H9 (cell line): ENCODE results near the gene TMEM141. TPM values are rescaled to one million over a fixed set of nuclear protein-coding genes. Genes with fewer than 3 reads are reported as not detected.

ENCODE experiments used
- DNase-seq: peaks from one replicate; pipeline ENCODE4 v3.0.0-alpha.2; 2017
- H2AFZ ChIP-seq: one replicate; pipeline ENCODE4 v1.6.1; 2013; ENCODE audit warnings: mild to moderate bottlenecking, low read length, control low read depth, moderate library complexity
- H2AK5ac ChIP-seq: 2 replicates; pipeline ENCODE4 v1.6.1; 2013; ENCODE audit warnings: low read length, control low read depth, mixed read lengths; ENCODE audit not compliant: insufficient read length
- H2BK120ac ChIP-seq: one replicate; pipeline ENCODE4 v1.6.1; 2013; ENCODE audit warnings: low read depth, mild to moderate bottlenecking, low read length, control low read depth, inconsistent platforms; ENCODE audit not compliant: poor library complexity, severe bottlenecking
- H2BK12ac ChIP-seq: 2 replicates; pipeline ENCODE4 v1.6.1; 2013; ENCODE audit warnings: low read length, control low read depth, mixed read lengths, low read depth; ENCODE audit not compliant: insufficient read length
- H2BK15ac ChIP-seq: 2 replicates; pipeline ENCODE4 v1.6.1; 2013; ENCODE audit warnings: low read depth, low read length, control low read depth
- H2BK20ac ChIP-seq: one replicate; pipeline ENCODE4 v1.6.1; 2013; ENCODE audit warnings: low read depth, mild to moderate bottlenecking, low read length, control low read depth, inconsistent platforms; ENCODE audit not compliant: poor library complexity, severe bottlenecking
- H2BK5ac ChIP-seq: 2 replicates; pipeline ENCODE4 v1.6.1; 2013; ENCODE audit warnings: low read length, control low read depth, mixed read lengths; ENCODE audit not compliant: insufficient read length
- H3K14ac ChIP-seq: 2 replicates; pipeline ENCODE4 v1.6.1; 2013; ENCODE audit warnings: low read length, control low read depth; ENCODE audit not compliant: insufficient read depth
- H3K18ac ChIP-seq: 2 replicates; pipeline ENCODE4 v1.6.1; 2013; ENCODE audit warnings: low read depth, mild to moderate bottlenecking, mixed read lengths, low read length, control low read depth; ENCODE audit not compliant: insufficient read length
- H3K23ac ChIP-seq: 2 replicates; pipeline ENCODE4 v1.6.1; 2013; ENCODE audit warnings: low read length, control low read depth, mixed read lengths, low read depth; ENCODE audit not compliant: insufficient read length
- H3K23me2 ChIP-seq: 2 replicates; pipeline ENCODE4 v1.6.1; 2013; ENCODE audit warnings: low read depth, mild to moderate bottlenecking, mixed read lengths, low read length, control low read depth; ENCODE audit not compliant: insufficient read length, poor library complexity, severe bottlenecking
- H3K27ac ChIP-seq: 2 replicates; pipeline ENCODE4 v1.5.1; 2013; ENCODE audit warnings: low read length, control low read depth, mixed read lengths, low read depth; ENCODE audit not compliant: insufficient read length
- H3K27me3 ChIP-seq: 2 replicates; pipeline ENCODE4 v1.6.1; 2013; ENCODE audit warnings: low read length, control low read depth, inconsistent platforms; ENCODE audit not compliant: insufficient read depth
- H3K4ac ChIP-seq: 2 replicates; pipeline ENCODE4 v1.6.1; 2013; ENCODE audit warnings: low read depth, mild to moderate bottlenecking, control low read depth, inconsistent platforms, low read length, moderate library complexity
- H3K4me1 ChIP-seq: 2 replicates; pipeline ENCODE4 v1.6.1; 2013; ENCODE audit warnings: low read length, control low read depth, inconsistent platforms; ENCODE audit not compliant: insufficient read depth
- H3K4me2 ChIP-seq: 2 replicates; pipeline ENCODE4 v1.6.1; 2013; ENCODE audit warnings: low read length, control low read depth, mixed read lengths; ENCODE audit not compliant: insufficient read length, insufficient read depth
- H3K56ac ChIP-seq: 2 replicates; pipeline ENCODE4 v1.6.1; 2013; ENCODE audit warnings: low read depth, mild to moderate bottlenecking, mixed read lengths, low read length, control low read depth; ENCODE audit not compliant: insufficient read length
- H3K79me1 ChIP-seq: 2 replicates; pipeline ENCODE4 v1.6.1; 2013; ENCODE audit warnings: low read depth, mild to moderate bottlenecking, moderate library complexity, low read length, control low read depth, inconsistent platforms; ENCODE audit not compliant: insufficient read depth, poor library complexity, severe bottlenecking
- H3K79me2 ChIP-seq: 2 replicates; pipeline ENCODE4 v1.6.1; 2013; ENCODE audit warnings: low read length, control low read depth, inconsistent platforms; ENCODE audit not compliant: insufficient read depth
- H3K9ac ChIP-seq: 2 replicates; pipeline ENCODE4 v1.6.1; 2013; ENCODE audit warnings: low read length, control low read depth, mixed read lengths; ENCODE audit not compliant: insufficient read length; ENCODE audit errors: extremely low read depth
- H3K9me3 ChIP-seq: one replicate; pipeline ENCODE4 v1.6.1; 2013; ENCODE audit warnings: low read depth, low read length, inconsistent platforms; ENCODE audit not compliant: control insufficient read depth
- H3T11ph ChIP-seq: one replicate; pipeline ENCODE4 v1.6.1; 2013; ENCODE audit warnings: mild to moderate bottlenecking, low read length, control low read depth, inconsistent platforms
- H4K20me1 ChIP-seq: one replicate; pipeline ENCODE4 v1.6.1; 2013; ENCODE audit not compliant: control insufficient read depth, insufficient read length, insufficient read depth
- H4K5ac ChIP-seq: 2 replicates; pipeline ENCODE4 v1.6.1; 2013; ENCODE audit warnings: low read depth, mild to moderate bottlenecking, mixed read lengths, low read length, control low read depth; ENCODE audit not compliant: insufficient read length
- H4K8ac ChIP-seq: replicated peaks from 2 replicates; pipeline ENCODE4 v1.6.1; 2013; ENCODE audit warnings: low read length, control low read depth, mixed read lengths, low read depth; ENCODE audit not compliant: insufficient read length
- H4K91ac ChIP-seq: 2 replicates; pipeline ENCODE4 v1.6.1; 2013; ENCODE audit warnings: low read depth, mild to moderate bottlenecking, moderate library complexity, mixed read lengths, low read length, control low read depth; ENCODE audit not compliant: insufficient read length
- H3K27ac Mint-ChIP-seq, 3 experiments: 2 replicates in 2 of 3; 3 replicates in 1 of 3; pipeline ENCODE4 v1.8.0; 2020 to 2021; ENCODE audit warnings: mixed read lengths in 3 of 3, mild to moderate bottlenecking in 1 of 3, moderate library complexity in 1 of 3
- H3K27me3 Mint-ChIP-seq: 2 replicates; pipeline ENCODE4 v1.8.0; 2021; ENCODE audit warnings: low read depth, mild to moderate bottlenecking, moderate library complexity, mixed read lengths
- H3K36me3 Mint-ChIP-seq, 3 experiments: 2 replicates in 2 of 3; 3 replicates in 1 of 3; pipeline ENCODE4 v1.8.0; 2020 to 2021; ENCODE audit warnings: low read depth in 3 of 3, mixed read lengths in 3 of 3; ENCODE audit not compliant: insufficient read depth in 1 of 3
- H3K4me1 Mint-ChIP-seq, 2 experiments: 2 replicates each; pipeline ENCODE4 v1.8.0; 2020; ENCODE audit warnings: mixed read lengths in 2 of 2
- H3K4me3 Mint-ChIP-seq, 2 experiments: 2 replicates in 1 of 2; 3 replicates in 1 of 2; pipeline ENCODE4 v1.8.0; 2020 to 2021; ENCODE audit warnings: mild to moderate bottlenecking in 2 of 2, mixed read lengths in 2 of 2, moderate library complexity in 1 of 2
- H3K9me3 Mint-ChIP-seq, 2 experiments: 2 replicates in 1 of 2; 3 replicates in 1 of 2; pipeline ENCODE4 v1.8.0; 2020; ENCODE audit warnings: mild to moderate bottlenecking in 2 of 2, mixed read lengths in 2 of 2, moderate library complexity in 1 of 2
- CTCF ChIP-seq: fragments of 200-600 bp; sonication (generic); conservative IDR thresholded peaks from 3 replicates; pipeline ENCODE4 v1.8.0; 2021; ENCODE audit warnings: antibody characterized with exemption, mild to moderate bottlenecking
- WGBS: extraction: QIAGEN DNeasy Blood & Tissue Kit; methylation state at CpG from one replicate; pipeline ENCODE4 v1.1.7; 2013; ENCODE audit warnings: missing lambda C conversion rate, low lambda C conversion rate, mixed read lengths; ENCODE audit not compliant: insufficient read length; ENCODE audit errors: extremely low coverage; 5-methylcytosine and 5-hydroxymethylcytosine counted together
- total RNA-seq: library from RNA; stranded (reverse); gene quantifications from 2 replicates; pipeline ENCODE4 v1.2.1, GENCODE V29; 2021

TMEM141 gene
- total RNA-seq, 1 experiment from 2014 or later = 55.2 TPM

DNA sequence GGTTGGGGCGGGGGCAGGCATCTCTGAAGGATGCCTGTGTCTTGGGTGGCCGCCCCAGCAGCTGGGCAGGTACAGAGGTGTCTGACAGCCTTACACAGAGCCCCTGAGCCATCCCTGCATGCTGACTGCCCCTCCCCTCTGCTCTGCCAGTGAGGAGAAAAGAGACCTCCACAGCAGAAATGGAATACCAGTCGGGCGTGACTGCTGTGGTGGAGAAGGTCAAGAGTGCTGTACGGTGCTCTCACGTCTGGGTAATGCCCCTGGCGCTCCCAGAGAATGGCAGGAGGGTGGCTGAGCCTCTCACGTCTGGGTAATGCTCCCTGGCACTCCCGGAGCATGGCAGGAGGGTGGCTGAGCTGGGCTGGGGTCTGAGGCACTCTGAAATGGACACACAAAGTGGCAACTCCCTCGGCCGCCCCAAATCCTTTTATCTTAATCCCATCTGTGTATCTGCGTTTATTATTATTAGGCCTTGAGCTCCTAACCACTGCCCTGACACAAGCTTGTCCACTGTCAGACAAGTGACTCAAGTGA, 14.1 kb downstream of the TMEM141 start:
- Histone ChIP-seq H3K23me2 (peaks cover 22% of the 10 kb centered on the region), H4K20me1 (peaks cover 4% of the 10 kb centered on the region), H2BK15ac (no peak overlapping the region), H3T11ph (no peak overlapping the region), H3K9ac (no peak overlapping the region), H3K4me2 (no peak overlapping the region), H3K18ac (no peak overlapping the region), H3K23ac (no peak overlapping the region), H2BK20ac (no peak overlapping the region), H4K5ac (no peak overlapping the region), H2BK5ac (no peak overlapping the region), H3K56ac (no peak overlapping the region), H3K9me3 (no peaks in the 10 kb centered on the region), H3K27me3 (no peaks in the 10 kb centered on the region; the same call in 1 of the 2 replicates), H2BK12ac (no peak overlapping the region), H3K4ac (no peak overlapping the region), H2BK120ac (no peak overlapping the region), H4K91ac (no peak overlapping the region), H2AFZ (no peak overlapping the region), H3K79me2 (peaks cover 9% of the 10 kb centered on the region; the same call in 1 of the 2 replicates), H3K79me1 (peaks cover 5% of the 10 kb centered on the region), H2AK5ac (no peak overlapping the region), H3K27ac (no peak overlapping the region), H3K4me1 (no peaks in the 10 kb centered on the region; the same call in 1 of the 2 replicates), H4K8ac (no peak overlapping the region), H3K14ac (no peak overlapping the region)
- Mint-ChIP-seq H3K27me3 (peaks cover 20% of the 10 kb centered on the region), H3K4me3 (peak overlapping the region in 1 of 2 experiments; percentile 65; a peak in 2 of 5 replicates), H3K4me1 (peaks cover 21 to 34% of the 10 kb centered on the region in 2 experiments), H3K36me3 (peaks cover 17 to 31% (median 27%) of the 10 kb centered on the region in 3 experiments; a peak in 6 of 7 replicates), H3K27ac (no peak overlapping the region), H3K9me3 (no peaks in the 10 kb centered on the region)
- DNase-seq = no peak
- TF ChIP-seq CTCF = no peak
- WGBS = no CpG with 5 or more reads among the region's 12 CpGs
